A549 (cell line): ENCODE data around the gene CSDE1. TPM values are rescaled to one million over a fixed set of nuclear protein-coding genes. Genes with fewer than 3 reads are reported as not detected.

Experiments
- ATAC-seq, 2 experiments: fragments of 200-7000 bp in 1 of 2; fragments of >200 bp in 1 of 2; cut with Nextera tagmentation in 1 of 2; cut with Tn5 transposase in 1 of 2; 3 replicates each; pipeline versions ENCODE4 v1.8.0 to v1.9.1; 2018 to 2020; ENCODE audit warnings: mild to moderate bottlenecking in 1 of 2, moderate library complexity in 1 of 2
- CTCF ChIA-PET: fragments of 300-600 bp; sonication (Branson Sonifier 250); formaldehyde crosslinking; extraction: SDS; loops from one replicate; lab custom pipeline; 2021; ENCODE audit warnings: antibody characterized with exemption, inconsistent platforms; lab: Yijun Ruan, JAX
- POLR2A ChIA-PET: fragments of 350-600 bp; formaldehyde crosslinking; extraction: SDS; loops from one replicate; lab custom pipeline; 2021; ENCODE audit warnings: antibody characterized with exemption, inconsistent platforms; lab: Yijun Ruan, JAX
- DNase-seq, 2 experiments: peaks; one replicate each; pipeline versions ENCODE4 v3.0.0 to v3.0.0-alpha.2; 2011 to 2016; ENCODE audit warnings: low read depth in 1 of 2, low spot score in 1 of 2
- FAIRE-seq: peaks from 2 replicates; lab custom pipeline; 2011; peaks lifted over from hg19 to GRCh38; lab: Jason Lieb, UNC
- H3K27ac ChIP-seq, 2 experiments: fragments of >200 bp; sonication (Bioruptor Twin); formaldehyde crosslinking; 3 replicates each; pipeline ENCODE4 v1.5.1; 2016 to 2017
- H3K4me1 ChIP-seq: fragments of >200 bp; sonication (Bioruptor Twin); formaldehyde crosslinking; 3 replicates; pipeline ENCODE4 v1.6.1; 2016
- H3K4me2 ChIP-seq: fragments of >200 bp; sonication (Bioruptor Twin); formaldehyde crosslinking; 3 replicates; pipeline ENCODE4 v1.6.1; 2016
- H3K4me3 ChIP-seq: fragments of >200 bp; sonication (Bioruptor Twin); formaldehyde crosslinking; 3 replicates; pipeline ENCODE4 v1.5.1; 2016
- H3K9me3 ChIP-seq: fragments of >200 bp; sonication (Bioruptor Twin); formaldehyde crosslinking; 3 replicates; pipeline ENCODE4 v1.6.1; 2016
- ATOH8 ChIP-seq: fragments of 250-450 bp; sonication (Bioruptor Pico); IDR thresholded peaks from 2 replicates; pipeline ENCODE4 v1.5.0; 2020; ENCODE audit warnings: low read depth, mild to moderate bottlenecking, moderate library complexity
- BHLHE40 ChIP-seq: IDR thresholded peaks from 2 replicates; pipeline ENCODE4 v1.6.1; 2012; ENCODE audit warnings: low read depth, low read length, inconsistent platforms
- CBX8 ChIP-seq: fragments of 200-600 bp; sonication (generic); IDR thresholded peaks from 2 replicates; pipeline ENCODE4 v1.6.1; 2016
- CHD4 ChIP-seq: fragments of 200-600 bp; sonication (generic); IDR thresholded peaks from 2 replicates; pipeline ENCODE4 v1.6.1; 2016; ENCODE audit warnings: antibody characterized with exemption, mild to moderate bottlenecking, borderline replicate concordance
- EHMT2 ChIP-seq: fragments of 200-600 bp; sonication (generic); IDR thresholded peaks from 2 replicates; pipeline ENCODE4 v1.6.1; 2016; ENCODE audit warnings: antibody characterized with exemption, low read depth, mild to moderate bottlenecking, moderate library complexity
- EP300 ChIP-seq, 2 experiments: fragments of >200 bp; sonication (Bioruptor Twin); formaldehyde crosslinking; IDR thresholded peaks; 2 replicates in 1 of 2; 3 replicates in 1 of 2; pipeline ENCODE4 v1.6.1; 2016 to 2017
- GATA3 ChIP-seq: IDR thresholded peaks from 2 replicates; pipeline ENCODE4 v1.6.1; 2012; ENCODE audit warnings: borderline replicate concordance
- HES2 ChIP-seq: fragments of >200 bp; sonication (Bioruptor Twin); formaldehyde crosslinking; IDR thresholded peaks from 2 replicates; pipeline ENCODE4 v1.6.1; 2016
- HMGXB4 ChIP-seq: fragments of 250-450 bp; sonication (Bioruptor Pico); IDR thresholded peaks from 2 replicates; pipeline ENCODE4 v1.5.0; 2021; ENCODE audit warnings: mild to moderate bottlenecking, moderate library complexity, borderline replicate concordance
- HOXB13 ChIP-seq: fragments of 250-450 bp; sonication (Bioruptor Pico); IDR thresholded peaks from 2 replicates; pipeline ENCODE4 v1.5.0; 2020; ENCODE audit warnings: low read depth, mild to moderate bottlenecking, moderate library complexity
- JUN ChIP-seq, 2 experiments: fragments of >200 bp; sonication (Bioruptor Twin); formaldehyde crosslinking; IDR thresholded peaks; 2 replicates in 1 of 2; 3 replicates in 1 of 2; pipeline ENCODE4 v1.6.1; 2016 to 2017
- JUNB ChIP-seq: fragments of >200 bp; sonication (Bioruptor Twin); formaldehyde crosslinking; IDR thresholded peaks from 2 replicates; pipeline ENCODE4 v1.6.1; 2016
- KDM1A ChIP-seq: fragments of 200-600 bp; sonication (generic); IDR thresholded peaks from 2 replicates; pipeline ENCODE4 v1.6.1; 2016; ENCODE audit warnings: low read depth, mild to moderate bottlenecking
- MAZ ChIP-seq: fragments of 150-350 bp; IDR thresholded peaks from 2 replicates; pipeline ENCODE4 v1.6.1; 2014; ENCODE audit warnings: antibody characterized with exemption, low read depth, low read length, borderline replicate concordance
- NFE2L2 ChIP-seq: fragments of 150-350 bp; conservative IDR thresholded peaks from 2 replicates; pipeline ENCODE4 v1.6.1; 2014; ENCODE audit warnings: low read length
- POLR2A ChIP-seq: IDR thresholded peaks from 2 replicates; pipeline ENCODE4 v1.6.1; 2012; ENCODE audit warnings: mild to moderate bottlenecking, low read length
- POLR2AphosphoS2 ChIP-seq: conservative IDR thresholded peaks from 2 replicates; pipeline ENCODE4 v1.6.1; 2012; ENCODE audit warnings: low read length, improper control_type of control experiment, inconsistent platforms
- RAD21 ChIP-seq, 2 experiments: fragments of >200 bp in 1 of 2; sonication (Bioruptor Twin) in 1 of 2; formaldehyde crosslinking in 1 of 2; IDR thresholded peaks in 1 of 2; conservative IDR thresholded peaks in 1 of 2; 2 replicates in 1 of 2; 3 replicates in 1 of 2; pipeline ENCODE4 v1.6.1; 2012 to 2018; ENCODE audit warnings: inconsistent platforms in 1 of 2
- RFX5 ChIP-seq: fragments of 450-650 bp; IDR thresholded peaks from 2 replicates; pipeline ENCODE4 v1.7.1; 2014; ENCODE audit warnings: antibody characterized with exemption, mild to moderate bottlenecking, moderate library complexity
- RNF2 ChIP-seq: fragments of 200-600 bp; sonication (generic); IDR thresholded peaks from 2 replicates; pipeline ENCODE4 v1.6.1; 2016; ENCODE audit warnings: low read depth, mild to moderate bottlenecking, antibody characterized with exemption, moderate library complexity, borderline replicate concordance
- ZNF302 ChIP-seq: fragments of 250-450 bp; sonication (Bioruptor Pico); IDR thresholded peaks from 2 replicates; pipeline ENCODE4 v1.9.0; 2021; ENCODE audit warnings: inconsistent platforms, mild to moderate bottlenecking, moderate library complexity
- ZSCAN20 ChIP-seq: fragments of 250-450 bp; sonication (Bioruptor Pico); IDR thresholded peaks from 2 replicates; pipeline ENCODE4 v1.8.0; 2022; ENCODE audit warnings: mild to moderate bottlenecking, moderate library complexity
- WGBS: methylation state at CpG from one replicate; pipeline ENCODE4 v1.1.6; 2017; ENCODE audit errors: missing lambda C conversion rate; 5-methylcytosine and 5-hydroxymethylcytosine counted together
- polyA plus RNA-seq, 4 experiments: library from polyadenylated mRNA; depleted of rRNA in 3 of 4; stranded (reverse); fragments of >200 nt; fragmentation: RNase III in 1 of 4; extraction: RNeasy Plus Mini Kit Qiagen cat#74134 plus additional on column Dnase treatment in 1 of 4; gene quantifications; 2 replicates in 3 of 4; 3 replicates in 1 of 4; pipeline ENCODE4 v1.2.3, GENCODE V29; 2011 to 2017
- TF ChIP-seq, protein P1 (sequence below): IDR thresholded peaks from 2 replicates; pipeline ENCODE4 v1.6.1; 2012; ENCODE audit warnings: low read depth, borderline replicate concordance

Gene CSDE1
- polyA plus RNA-seq, 2 of the 4 experiments (the other 2 are of a cell fraction): 199 to 236 TPM

DNA sequence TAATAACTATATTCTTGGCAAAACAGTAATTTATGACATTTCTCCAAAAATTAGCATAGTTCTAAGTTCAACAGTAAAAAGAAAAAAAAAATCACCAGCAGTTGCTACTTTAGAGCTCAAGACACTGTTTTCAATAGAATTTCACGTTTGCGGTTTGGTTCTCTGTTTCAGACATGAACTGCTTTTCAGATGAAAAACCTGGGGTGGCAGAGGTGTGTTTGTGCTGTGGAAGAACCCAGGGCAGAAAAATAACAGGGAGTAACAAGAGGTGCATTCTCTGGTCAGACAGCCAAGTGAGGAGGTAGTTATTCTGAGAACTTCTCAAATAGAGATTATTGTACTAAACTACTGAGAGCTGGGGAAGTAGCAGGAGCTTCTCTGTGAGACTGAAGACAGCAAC lies 50.2 kb downstream of the CSDE1 start:
- H3K27ac ChIP-seq: no peak overlapping the region
- WGBS: 98% methylated on average over 2 of the region's 2 CpGs
- CTCF ChIA-PET: no interaction called here
- no peak for ATAC-seq
- TF ChIP-seq NFE2L2: no peak
- POLR2A ChIA-PET: interaction anchor here (1.2 kb wide), 1 partner anchor 9 kb away, joined by 3 read pairs; the partner anchor contains the start of gene NRAS
- H3K4me1 ChIP-seq: no peaks in the 10 kb centered on the region
- H3K9me3 ChIP-seq: no peaks in the 10 kb centered on the region
- no peak for FAIRE-seq
- H3K4me3 ChIP-seq: no peak overlapping the region
- no peak for DNase-seq
- H3K4me2 ChIP-seq: no peak overlapping the region

GRCh38 chr1:114703242-114703641 lies 54.5 kb downstream of the CSDE1 start:
- no peaks in the 10 kb centered on the region for H3K4me1 ChIP-seq
- POLR2A ChIA-PET: no interaction called here
- TF ChIP-seq RAD21 (conservative IDR thresholded peaks at IDR 0.05 in 1 of 2, IDR thresholded peaks at IDR 0.05 in 1 of 2) (no peak), HES2 (no peak), BHLHE40 (no peak), POLR2AphosphoS2 (0 out of 2 replicates have a peak, but pooled peaks have one; percentile 55), POLR2A (no peak), ATOH8 (CRISPR knock-in tag) (no peak)
- ATAC-seq (no peak), DNase-seq (no peak), FAIRE-seq (no peak)
- H3K27ac ChIP-seq: no peak overlapping the region
- no peaks in the 10 kb centered on the region for H3K9me3 ChIP-seq
- no peak overlapping the region for H3K4me3 ChIP-seq
- 86% methylated on average over 1 of the region's 1 CpG for WGBS
- no peak overlapping the region for H3K4me2 ChIP-seq
- CTCF ChIA-PET: interaction anchor here (0.9 to 1.0 kb wide), 2 partner anchors 10 to 12 kb away, joined by 3 read pairs; no protein-coding TSS in a partner anchor

DNA sequence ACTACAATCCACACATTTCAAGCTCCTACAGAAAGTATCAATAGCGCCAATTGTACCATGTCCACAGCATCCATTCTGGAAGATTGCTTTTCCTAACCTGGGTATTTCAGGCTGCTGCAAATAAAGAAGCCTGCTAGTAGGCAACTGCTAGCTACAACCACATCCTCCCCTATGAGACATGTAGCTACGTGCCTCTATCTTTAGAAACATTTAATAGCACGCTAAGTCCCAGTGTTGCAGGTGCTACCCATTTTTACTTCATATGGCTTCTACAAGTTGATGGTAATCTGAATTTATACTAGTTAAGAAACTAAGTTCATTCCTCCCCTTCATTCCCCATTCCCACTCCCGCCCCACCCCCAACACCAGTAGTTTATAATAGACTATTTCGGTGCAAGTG lies 55.0 kb downstream of the CSDE1 start:
- ChIA-PET POLR2A (no interaction called here), CTCF (interaction anchor here (0.9 kb wide), 1 partner anchor 11 kb away, joined by 3 read pairs; no protein-coding TSS in a partner anchor)
- no peak for TF ChIP-seq HOXB13 (CRISPR knock-in tag)
- TF ChIP-seq MAZ: no peak
- no peak for TF ChIP-seq HMGXB4
- no peak for TF ChIP-seq JUNB
- TF ChIP-seq EHMT2: no peak
- TF ChIP-seq, protein P1, sequence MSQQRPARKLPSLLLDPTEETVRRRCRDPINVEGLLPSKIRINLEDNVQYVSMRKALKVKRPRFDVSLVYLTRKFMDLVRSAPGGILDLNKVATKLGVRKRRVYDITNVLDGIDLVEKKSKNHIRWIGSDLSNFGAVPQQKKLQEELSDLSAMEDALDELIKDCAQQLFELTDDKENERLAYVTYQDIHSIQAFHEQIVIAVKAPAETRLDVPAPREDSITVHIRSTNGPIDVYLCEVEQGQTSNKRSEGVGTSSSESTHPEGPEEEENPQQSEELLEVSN: no peak
- TF ChIP-seq KDM1A: no peak
- no peak for TF ChIP-seq CBX8
- no peak for TF ChIP-seq RNF2
- no peak for TF ChIP-seq JUN (IDR thresholded peaks at IDR 0.05)
- TF ChIP-seq EP300 (IDR thresholded peaks at IDR 0.05): no peak
- TF ChIP-seq GATA3: no peak
- TF ChIP-seq RFX5: no peak
- no peak for TF ChIP-seq CHD4
- no peak for TF ChIP-seq ZSCAN20 (CRISPR knock-in tag)
- no peak for TF ChIP-seq ZNF302 (CRISPR knock-in tag)
- H3K4me1 ChIP-seq: no peaks in the 10 kb centered on the region
- H3K27ac ChIP-seq: no peak overlapping the region
- no peak for FAIRE-seq
- no peak for DNase-seq
- no peak overlapping the region for H3K4me3 ChIP-seq
- no peak overlapping the region for H3K4me2 ChIP-seq
- ATAC-seq: 0 out of 6 replicates have a peak, but pooled peaks of 1 of the 2 experiments have one; percentile 34
- H3K9me3 ChIP-seq: no peaks in the 10 kb centered on the region
- WGBS: 97% methylated on average over 5 of the region's 5 CpGs
